ENCODE results near the gene SLC10A3. TPM values are rescaled to one million over a fixed set of nuclear protein-coding genes. Genes with fewer than 3 reads are reported as not detected.

SLC10A3 gene
- total and polyA plus RNA-seq, 2 donors (not counting 1 experiment from before 2014, with no cell fraction given), result 17.9 to 36.9 TPM

DNA sequence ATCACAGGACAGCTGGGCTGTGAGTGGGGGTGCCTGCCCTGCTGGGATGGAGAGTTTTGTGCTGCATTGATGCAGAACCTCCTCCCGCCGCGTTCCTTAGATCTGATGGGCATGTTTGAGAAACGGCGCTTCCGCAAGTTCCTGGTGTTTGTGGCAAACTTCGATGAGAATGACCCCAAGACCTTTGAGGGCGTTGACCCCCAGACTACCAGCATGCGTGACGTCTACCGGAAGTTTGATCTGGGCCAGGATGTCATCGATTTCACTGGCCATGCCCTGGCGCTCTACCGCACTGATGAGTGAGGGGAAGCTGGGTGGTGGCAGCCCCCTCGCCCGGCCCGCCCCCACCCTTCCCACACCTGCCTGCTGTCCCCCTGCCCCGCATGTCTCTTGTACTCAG, 50.6 kb downstream of the SLC10A3 start:
- no peak for TF ChIP-seq EZH2 (IDR thresholded peaks at IDR 0.05; ENCODE audit: borderline replicate concordance, insufficient read depth, low read depth, low read length, poor library complexity, severe bottlenecking)
- TF ChIP-seq, protein P1, sequence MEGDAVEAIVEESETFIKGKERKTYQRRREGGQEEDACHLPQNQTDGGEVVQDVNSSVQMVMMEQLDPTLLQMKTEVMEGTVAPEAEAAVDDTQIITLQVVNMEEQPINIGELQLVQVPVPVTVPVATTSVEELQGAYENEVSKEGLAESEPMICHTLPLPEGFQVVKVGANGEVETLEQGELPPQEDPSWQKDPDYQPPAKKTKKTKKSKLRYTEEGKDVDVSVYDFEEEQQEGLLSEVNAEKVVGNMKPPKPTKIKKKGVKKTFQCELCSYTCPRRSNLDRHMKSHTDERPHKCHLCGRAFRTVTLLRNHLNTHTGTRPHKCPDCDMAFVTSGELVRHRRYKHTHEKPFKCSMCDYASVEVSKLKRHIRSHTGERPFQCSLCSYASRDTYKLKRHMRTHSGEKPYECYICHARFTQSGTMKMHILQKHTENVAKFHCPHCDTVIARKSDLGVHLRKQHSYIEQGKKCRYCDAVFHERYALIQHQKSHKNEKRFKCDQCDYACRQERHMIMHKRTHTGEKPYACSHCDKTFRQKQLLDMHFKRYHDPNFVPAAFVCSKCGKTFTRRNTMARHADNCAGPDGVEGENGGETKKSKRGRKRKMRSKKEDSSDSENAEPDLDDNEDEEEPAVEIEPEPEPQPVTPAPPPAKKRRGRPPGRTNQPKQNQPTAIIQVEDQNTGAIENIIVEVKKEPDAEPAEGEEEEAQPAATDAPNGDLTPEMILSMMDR (IDR thresholded peaks at IDR 0.05), result no peak
- Histone ChIP-seq H3K27ac (ENCODE audit: low read length in 2 of 2) (no peak overlapping the region), H3K79me2 (ENCODE audit: control insufficient read depth, insufficient read depth, low read length) (peaks cover 34% of the 10 kb centered on the region), H2AFZ (ENCODE audit: insufficient read depth, low read depth, low read length, poor library complexity, severe bottlenecking) (no peak overlapping the region), H3K4me3 (ENCODE audit: control extremely low read depth in 1 of 5, extremely low read depth in 1 of 5, insufficient read depth in 1 of 5, low read depth in 2 of 5, low read length in 4 of 5) (no peak overlapping the region), H3K36me3 (replicated peaks in 1 of 2; ENCODE audit: control extremely low read depth in 1 of 2, control insufficient read depth in 1 of 2, extremely low read depth in 1 of 2, insufficient read depth in 2 of 2, low read length in 1 of 2) (peaks cover 0 to 11% of the 10 kb centered on the region in 2 experiments), H4K20me1 (ENCODE audit: control insufficient read depth, insufficient read depth, low read length, poor library complexity, severe bottlenecking) (peaks cover 6% of the 10 kb centered on the region), H3K4me1 (ENCODE audit: control insufficient read depth in 2 of 2, insufficient read depth in 2 of 2, low read length in 2 of 2) (peaks cover 17 to 30% of the 10 kb centered on the region in 2 donors), H3K4me2 (replicated peaks; ENCODE audit: low read depth, low read length, poor library complexity, severe bottlenecking) (no peak overlapping the region), H3K9ac (ENCODE audit: low read length) (no peak overlapping the region), H3K27me3 (replicated peaks in 1 of 4; ENCODE audit: control extremely low read depth in 1 of 4, control insufficient read depth in 3 of 4, insufficient read depth in 4 of 4, low read length in 3 of 4) (no peaks in the 10 kb centered on the region), H3K9me3 (ENCODE audit: control extremely low read depth in 1 of 3, control insufficient read depth in 2 of 3, insufficient read depth in 1 of 3, low read length in 2 of 3) (no peaks in the 10 kb centered on the region)
- H3K27me3 Mint-ChIP-seq, result no peaks in the 10 kb centered on the region
- intact Hi-C loops (cut with micrococcal nuclease), result loop anchor here (5.0 kb wide), 1 partner anchor 37 kb away; the partner anchor contains the start of gene LAGE3
- no peaks in the 10 kb centered on the region for H3K9me3 Mint-ChIP-seq (ENCODE audit: insufficient read depth)
- DNase-seq (no peak), ATAC-seq (ENCODE audit: low read depth) (no peak)
- POLR2A ChIA-PET, result interaction anchor here (1.7 kb wide), 1 partner anchor 17 kb away, joined by 5 read pairs; no protein-coding TSS in a partner anchor
- peaks cover 16% of the 10 kb centered on the region for H3K4me1 Mint-ChIP-seq
- WGBS (ENCODE audit: insufficient coverage), result 92% methylated on average over 6 of the region's 18 CpGs
- H3K4me3 Mint-ChIP-seq, result no peak overlapping the region
- CTCF ChIA-PET, result no interaction called here
- no peak overlapping the region for H3K27ac Mint-ChIP-seq

DNA sequence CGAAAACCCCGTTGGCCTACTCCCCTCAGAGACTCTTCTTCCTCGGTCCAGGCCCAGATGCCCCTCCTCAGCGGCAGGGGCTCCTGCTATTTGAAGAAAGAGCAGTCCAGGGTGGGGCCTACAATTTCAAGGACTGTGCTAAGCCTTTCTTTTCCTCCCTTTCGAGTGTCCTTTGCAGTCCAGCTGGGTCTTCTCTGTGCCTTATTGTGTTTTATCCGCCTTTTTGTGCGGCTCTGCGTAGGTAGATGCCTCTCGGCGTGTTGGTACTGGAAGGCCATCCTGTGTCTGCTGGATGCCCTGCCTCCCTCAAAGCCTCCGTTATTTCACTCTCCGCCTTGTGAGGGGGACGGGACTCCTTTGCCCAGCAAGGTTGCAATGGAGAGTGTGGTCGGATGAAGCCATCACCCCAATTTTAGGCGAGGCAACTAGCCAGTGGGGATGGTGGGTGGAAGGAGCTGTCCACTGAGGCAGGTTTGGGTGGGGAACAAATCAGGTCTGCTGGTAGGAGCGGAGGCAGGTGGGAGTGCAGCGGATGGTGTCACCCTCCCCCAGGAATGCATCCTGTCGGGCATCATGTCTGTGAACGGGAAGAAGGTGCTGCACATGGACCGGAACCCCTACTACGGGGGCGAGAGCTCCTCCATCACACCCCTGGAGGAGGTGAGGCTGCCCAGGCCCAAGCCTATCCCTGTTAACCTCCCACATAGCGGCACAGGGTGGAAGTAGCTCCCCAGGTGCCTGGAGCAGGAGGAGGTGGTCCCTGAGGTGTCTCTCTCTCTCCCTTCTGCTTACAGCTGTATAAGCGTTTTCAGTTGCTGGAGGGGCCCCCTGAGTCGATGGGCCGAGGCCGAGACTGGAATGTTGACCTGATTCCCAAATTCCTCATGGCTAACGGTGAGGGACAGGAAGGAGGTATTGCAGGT, 52.2 kb downstream of the SLC10A3 start:
- Mint-ChIP-seq H3K4me1 (peaks cover 13% of the 10 kb centered on the region), H3K27me3 (no peaks in the 10 kb centered on the region), H3K9me3 (ENCODE audit: insufficient read depth) (no peaks in the 10 kb centered on the region), H3K27ac (peak overlapping the region; percentile 88), H3K4me3 (peak overlapping the region; percentile 84)
- Histone ChIP-seq H3K9ac (ENCODE audit: low read length) (peak overlapping the region; percentile 64), H3K9me3 (ENCODE audit: control extremely low read depth in 1 of 3, control insufficient read depth in 2 of 3, insufficient read depth in 1 of 3, low read length in 2 of 3) (no peaks in the 10 kb centered on the region), H3K79me2 (ENCODE audit: control insufficient read depth, insufficient read depth, low read length) (peaks cover 27% of the 10 kb centered on the region), H4K20me1 (ENCODE audit: control insufficient read depth, insufficient read depth, low read length, poor library complexity, severe bottlenecking) (peaks cover 6% of the 10 kb centered on the region), H3K4me1 (ENCODE audit: control insufficient read depth in 2 of 2, insufficient read depth in 2 of 2, low read length in 2 of 2) (peaks cover 10 to 19% of the 10 kb centered on the region in 2 donors), H3K4me3 (ENCODE audit: control extremely low read depth in 1 of 5, extremely low read depth in 1 of 5, insufficient read depth in 1 of 5, low read depth in 2 of 5, low read length in 4 of 5) (peak overlapping the region in 4 of 5 experiments; percentile 59 to 65 (median 62)), H3K4me2 (replicated peaks; ENCODE audit: low read depth, low read length, poor library complexity, severe bottlenecking) (peak overlapping the region; percentile 73), H3K27me3 (replicated peaks in 1 of 4; ENCODE audit: control extremely low read depth in 1 of 4, control insufficient read depth in 3 of 4, insufficient read depth in 4 of 4, low read length in 3 of 4) (no peaks in the 10 kb centered on the region), H2AFZ (ENCODE audit: insufficient read depth, low read depth, low read length, poor library complexity, severe bottlenecking) (no peak overlapping the region), H3K27ac (ENCODE audit: low read length in 2 of 2) (no peak overlapping the region), H3K36me3 (replicated peaks in 1 of 2; ENCODE audit: control extremely low read depth in 1 of 2, control insufficient read depth in 1 of 2, extremely low read depth in 1 of 2, insufficient read depth in 2 of 2, low read length in 1 of 2) (peaks cover 0 to 13% of the 10 kb centered on the region in 2 experiments)
- ATAC-seq (ENCODE audit: low read depth) (no peak), DNase-seq (no peak)
- CTCF ChIA-PET, result no interaction called here
- POLR2A ChIA-PET, result interaction anchor here (1.7 kb wide), 1 partner anchor 19 kb away, joined by 5 read pairs; no protein-coding TSS in a partner anchor
- 93% methylated on average over 9 of the region's 28 CpGs for WGBS (ENCODE audit: insufficient coverage)
- TF ChIP-seq, protein P1 (IDR thresholded peaks at IDR 0.05), result no peak
- no peak for TF ChIP-seq EZH2 (IDR thresholded peaks at IDR 0.05; ENCODE audit: borderline replicate concordance, insufficient read depth, low read depth, low read length, poor library complexity, severe bottlenecking)
- intact Hi-C loops (cut with micrococcal nuclease), result no loop called here

Measured in B cell (primary cell).